ENCODE data around the gene DHX38.

DNA sequence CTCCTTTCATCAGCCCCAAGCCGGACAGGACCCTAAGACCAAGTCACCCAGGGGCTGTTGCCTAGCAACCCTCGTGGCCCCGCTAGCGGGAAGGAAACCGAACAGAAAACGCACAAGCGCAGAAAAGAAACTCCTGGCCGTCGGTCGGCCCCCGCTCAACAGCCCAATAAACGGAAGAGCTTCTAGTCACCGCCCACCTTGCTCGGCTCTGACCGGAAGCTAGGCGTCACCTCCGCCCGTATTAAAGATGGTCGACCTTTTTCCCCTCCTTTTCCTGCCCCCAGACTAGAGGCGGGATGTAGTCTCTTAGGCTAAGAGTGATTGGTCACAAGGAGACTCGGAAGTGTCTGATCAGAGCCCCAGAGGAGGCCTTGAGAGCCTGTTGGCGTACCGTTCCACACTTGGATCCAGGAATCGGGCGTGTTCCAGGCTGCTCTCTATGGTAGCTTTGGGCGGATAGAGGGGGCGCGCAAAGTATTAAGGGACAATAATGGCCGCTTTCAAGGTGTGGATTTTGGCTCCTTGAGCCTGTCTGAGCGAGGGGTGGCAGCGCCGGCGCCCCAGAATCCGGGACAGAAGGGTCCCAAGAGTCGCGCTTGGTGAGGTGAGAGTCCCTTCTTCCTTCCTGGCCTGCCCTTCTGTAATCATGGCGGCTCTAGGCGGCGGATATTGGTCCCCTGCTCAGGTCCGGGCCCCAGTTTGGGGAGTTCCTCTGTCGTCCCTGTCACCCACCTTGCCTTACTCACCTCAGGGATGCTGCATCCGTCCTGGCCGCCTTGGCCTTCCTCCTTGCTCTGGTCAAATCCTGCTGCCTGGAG lies at the start of gene DHX38, which contains the start of gene TXNL4B:
- TF ChIP-seq POLR2A (IDR thresholded peaks at IDR 0.05), result peak; percentile 74 to 80
- TF ChIP-seq EP300 (IDR thresholded peaks at IDR 0.05), result no peak
- TF ChIP-seq, protein P1, sequence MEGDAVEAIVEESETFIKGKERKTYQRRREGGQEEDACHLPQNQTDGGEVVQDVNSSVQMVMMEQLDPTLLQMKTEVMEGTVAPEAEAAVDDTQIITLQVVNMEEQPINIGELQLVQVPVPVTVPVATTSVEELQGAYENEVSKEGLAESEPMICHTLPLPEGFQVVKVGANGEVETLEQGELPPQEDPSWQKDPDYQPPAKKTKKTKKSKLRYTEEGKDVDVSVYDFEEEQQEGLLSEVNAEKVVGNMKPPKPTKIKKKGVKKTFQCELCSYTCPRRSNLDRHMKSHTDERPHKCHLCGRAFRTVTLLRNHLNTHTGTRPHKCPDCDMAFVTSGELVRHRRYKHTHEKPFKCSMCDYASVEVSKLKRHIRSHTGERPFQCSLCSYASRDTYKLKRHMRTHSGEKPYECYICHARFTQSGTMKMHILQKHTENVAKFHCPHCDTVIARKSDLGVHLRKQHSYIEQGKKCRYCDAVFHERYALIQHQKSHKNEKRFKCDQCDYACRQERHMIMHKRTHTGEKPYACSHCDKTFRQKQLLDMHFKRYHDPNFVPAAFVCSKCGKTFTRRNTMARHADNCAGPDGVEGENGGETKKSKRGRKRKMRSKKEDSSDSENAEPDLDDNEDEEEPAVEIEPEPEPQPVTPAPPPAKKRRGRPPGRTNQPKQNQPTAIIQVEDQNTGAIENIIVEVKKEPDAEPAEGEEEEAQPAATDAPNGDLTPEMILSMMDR (IDR thresholded peaks at IDR 0.05), result no peak

All from sigmoid colon (tissue), 4 donors.